NB4 (cell line): ENCODE data around the gene LCLAT1.

ENCODE experiments used
- CTCF ChIP-seq: IDR thresholded peaks from one replicate; pipeline ENCODE4 v1.5.1; 2012; ENCODE audit warnings: low read depth, low read length
- POLR2A ChIP-seq: IDR thresholded peaks from 2 replicates; pipeline ENCODE4 v1.6.1; 2011; ENCODE audit warnings: mild to moderate bottlenecking; ENCODE audit not compliant: insufficient read length; ENCODE audit errors: extremely low read depth

- TF ChIP-seq CTCF (no peak), POLR2A (no peak)
These were observed 12.3 kb upstream of the LCLAT1 start for GRCh38 chr2:30434708-30435107.
